GM18520 (cell line): ENCODE data around the gene C19orf12.

ENCODE experiments used
- ATAC-seq: cut with Tn5 transposase; IDR thresholded peaks from one replicate; pipeline ENCODE4 v1.9.1; 2021; ENCODE audit not compliant: unreplicated experiment

C19orf12 gene

DNA sequence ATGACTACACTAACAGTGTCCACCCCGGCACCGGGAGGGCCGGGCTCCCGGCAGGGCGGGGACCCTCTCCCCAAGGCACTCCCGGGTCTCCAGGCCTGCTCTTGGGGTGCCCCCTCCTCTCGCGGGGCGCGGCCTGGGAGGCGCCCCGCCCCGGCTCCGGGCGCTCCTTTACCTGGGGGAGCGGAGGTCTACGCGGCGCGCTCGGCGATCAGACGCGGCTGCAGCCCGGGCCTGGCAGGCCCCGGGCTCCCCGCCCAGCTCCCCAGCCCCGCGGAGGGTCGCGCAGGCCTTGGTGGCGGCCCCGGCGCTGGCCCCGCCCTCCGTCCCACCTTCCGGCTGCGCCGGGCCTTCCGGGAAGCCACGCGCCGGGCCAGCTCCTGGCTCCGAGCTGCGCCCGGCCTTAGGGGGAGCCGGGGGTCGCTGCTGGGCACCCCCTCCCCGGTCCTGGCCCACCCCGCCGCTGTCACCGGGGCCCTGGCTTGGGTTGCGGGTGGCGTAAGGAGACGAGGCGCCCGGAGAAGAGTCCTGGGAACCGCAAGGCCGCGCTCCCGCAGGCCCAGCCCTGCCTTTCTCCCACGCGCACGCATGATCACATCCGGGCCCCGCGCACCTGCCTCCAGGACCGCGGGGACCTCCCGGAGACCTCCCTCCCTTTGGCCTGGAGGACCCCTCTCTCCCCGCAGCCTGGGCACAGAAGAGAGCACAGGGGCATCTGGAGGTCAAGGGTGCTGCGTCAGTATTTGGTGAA is at the start of gene C19orf12:
Gene C19orf12, minus strand, starts transcription at position 309 of the 748 bp plus-strand sequence. CDS start 6,848 bp downstream, outside the sequence.
- peak; percentile 57 for ATAC-seq

DNA sequence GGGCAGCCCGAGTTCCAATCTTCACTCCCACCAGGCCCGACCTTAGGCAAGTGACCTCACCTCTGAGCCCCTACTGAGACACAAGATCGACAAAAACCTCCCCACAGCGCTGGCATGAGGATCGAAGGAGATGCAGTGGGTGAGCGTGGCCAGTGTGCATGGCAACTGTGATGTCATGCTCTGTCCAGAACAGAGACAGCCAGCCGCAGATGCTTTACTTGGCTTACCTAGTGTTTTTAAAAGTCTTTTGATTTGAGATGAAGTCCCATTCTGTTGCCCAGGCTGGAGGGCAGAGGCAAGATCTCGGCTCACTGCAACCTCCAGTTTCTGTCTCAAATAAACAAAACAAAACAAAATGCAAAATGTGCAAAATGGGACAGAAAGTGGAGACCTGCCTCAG is 49.3 kb upstream of the C19orf12 start:
- ATAC-seq: no peak

DNA sequence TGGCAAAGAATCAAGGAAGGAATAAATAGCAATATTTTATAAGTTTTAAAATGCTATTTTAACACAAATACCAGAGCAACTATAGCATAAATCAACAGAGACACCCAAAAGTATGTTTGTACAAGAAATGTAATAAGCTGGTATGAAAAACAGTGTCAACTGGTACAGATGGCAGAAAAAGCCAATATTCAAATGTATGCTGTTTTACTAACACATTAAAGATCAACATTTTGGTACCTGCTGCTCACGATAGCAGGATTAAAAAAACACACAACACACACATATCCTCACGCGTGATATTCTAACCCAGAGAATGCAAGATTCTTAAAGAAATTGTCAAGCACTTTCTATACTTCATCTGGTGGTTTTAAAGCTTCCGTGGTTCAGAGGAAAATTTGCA is 48.1 kb upstream of the C19orf12 start:
- no peak for ATAC-seq

DNA sequence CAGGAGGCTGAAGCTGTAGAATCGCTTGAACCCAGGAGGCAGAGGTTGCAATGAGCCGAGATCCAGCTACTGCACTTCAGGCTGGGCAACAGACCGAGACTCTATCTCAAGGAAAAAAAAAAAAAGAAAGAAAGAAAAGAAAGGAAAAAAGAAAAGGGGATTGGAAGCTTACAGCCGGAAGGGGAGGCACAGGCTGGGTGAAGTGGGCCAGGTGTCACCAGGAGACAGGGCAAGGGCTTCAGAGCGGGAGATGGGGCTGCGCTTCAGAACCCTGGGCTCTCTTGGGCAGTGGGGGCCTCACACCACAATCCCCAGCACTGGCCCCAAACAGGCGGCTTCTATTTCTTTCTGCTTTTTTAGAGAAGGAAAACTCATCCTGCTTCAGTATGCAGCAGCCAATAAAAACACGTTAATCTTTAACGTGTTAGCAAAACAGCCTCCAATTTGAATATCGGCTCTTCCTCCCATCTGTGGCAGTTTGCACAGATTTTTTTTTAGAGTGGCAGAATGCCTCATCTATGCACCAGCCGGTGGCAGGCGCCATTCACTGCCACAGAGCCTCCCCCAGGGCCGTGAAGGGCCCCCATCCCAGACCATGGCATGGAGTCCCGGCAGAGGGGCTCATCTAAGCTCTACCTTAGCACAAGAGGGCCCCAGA is 46.6 kb upstream of the C19orf12 start:
- ATAC-seq: no peak

DNA sequence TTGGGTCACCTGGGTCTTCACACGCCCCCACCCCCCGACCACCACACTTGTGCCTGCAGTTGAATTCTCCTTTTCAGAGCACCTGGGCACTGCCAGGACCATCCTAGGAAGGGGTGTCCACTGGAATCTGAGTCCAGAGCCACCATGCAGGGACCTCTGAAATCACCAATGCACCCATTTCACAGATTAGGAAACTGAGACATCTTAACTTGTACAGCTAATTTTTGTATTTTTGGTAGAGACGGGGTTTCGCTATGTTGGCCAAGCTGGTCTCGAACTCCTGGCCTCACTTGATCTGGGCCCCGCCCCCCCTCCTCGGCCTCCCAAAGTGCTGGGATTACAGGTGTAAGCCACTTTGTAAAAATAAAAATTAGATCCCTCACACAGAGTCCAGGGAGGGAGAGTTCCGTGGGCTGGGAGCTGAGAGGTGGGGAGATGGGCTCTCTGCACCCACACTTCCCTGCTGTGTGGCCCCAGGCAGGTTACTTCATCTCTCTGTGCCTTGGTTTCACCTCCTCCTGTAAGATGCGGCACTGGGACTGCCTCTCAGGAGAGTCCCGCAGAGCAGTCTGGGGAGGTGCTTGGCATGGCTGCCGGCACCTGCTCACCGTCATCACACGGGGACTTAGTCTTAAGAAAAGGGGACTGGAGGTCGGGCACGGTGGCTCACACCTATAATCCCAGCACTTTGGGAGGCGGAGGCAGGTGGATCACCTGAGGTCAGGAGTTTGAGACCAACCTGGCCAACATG is 45.9 kb upstream of the C19orf12 start:
- ATAC-seq: no peak

DNA sequence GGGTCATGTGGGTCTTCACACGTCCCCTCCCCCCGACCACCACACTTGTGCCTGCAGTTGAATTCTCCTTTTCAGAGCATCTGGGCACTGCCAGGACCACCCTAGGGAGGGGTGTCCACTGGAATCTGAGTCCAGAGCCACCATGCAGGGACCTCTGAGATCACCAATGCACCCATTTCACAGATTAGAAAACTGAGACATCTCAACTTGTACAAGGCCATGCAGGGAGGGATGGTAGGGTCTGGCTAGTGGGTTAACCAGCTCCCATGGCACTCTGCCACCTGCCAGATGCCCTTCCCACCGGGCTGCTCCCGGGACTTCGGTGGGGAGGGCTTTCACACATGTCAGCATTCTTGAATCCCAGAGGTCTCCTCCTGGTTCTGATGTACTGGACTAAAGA is 44.3 kb upstream of the C19orf12 start:
- ATAC-seq: no peak

DNA sequence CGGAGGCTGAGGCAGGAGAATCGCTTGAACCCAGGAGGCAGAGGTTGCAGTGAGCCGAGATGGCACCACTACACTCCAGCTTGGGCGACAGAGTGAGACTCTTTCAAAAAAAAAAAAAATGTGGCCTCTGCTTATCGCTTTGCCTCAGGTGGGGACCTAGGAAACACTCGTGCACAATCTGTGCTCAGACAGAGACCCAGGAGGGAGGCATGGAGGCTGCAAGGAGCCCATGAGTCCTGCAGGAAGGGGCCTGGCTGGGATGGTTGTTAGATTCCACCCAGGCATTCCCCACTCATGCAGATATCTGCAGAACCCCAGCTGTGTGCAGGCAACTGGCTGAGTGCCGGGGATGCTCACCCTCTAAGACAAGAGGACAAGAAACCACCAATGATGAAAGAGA is 43.8 kb upstream of the C19orf12 start:
- ATAC-seq: no peak

DNA sequence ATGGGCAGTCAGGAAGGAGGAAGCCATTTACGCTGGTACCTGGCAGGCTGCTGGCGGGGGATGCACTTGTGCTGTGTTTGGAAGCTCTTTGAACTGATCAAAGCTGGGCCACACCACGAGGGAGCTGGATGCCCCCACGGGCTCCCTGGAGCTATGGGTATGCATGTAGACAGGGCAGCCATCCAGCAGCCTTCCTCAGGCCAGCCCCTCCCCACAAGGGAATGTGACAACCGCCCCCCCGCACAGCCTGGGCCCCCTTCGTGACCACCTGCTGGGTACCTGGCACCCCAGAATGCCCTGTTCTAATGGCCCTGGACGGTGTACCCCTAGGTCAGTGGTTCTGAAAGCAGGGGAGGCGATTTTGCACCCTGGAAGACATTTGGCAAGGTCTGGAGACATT is 42.5 kb upstream of the C19orf12 start:
- no peak for ATAC-seq

DNA sequence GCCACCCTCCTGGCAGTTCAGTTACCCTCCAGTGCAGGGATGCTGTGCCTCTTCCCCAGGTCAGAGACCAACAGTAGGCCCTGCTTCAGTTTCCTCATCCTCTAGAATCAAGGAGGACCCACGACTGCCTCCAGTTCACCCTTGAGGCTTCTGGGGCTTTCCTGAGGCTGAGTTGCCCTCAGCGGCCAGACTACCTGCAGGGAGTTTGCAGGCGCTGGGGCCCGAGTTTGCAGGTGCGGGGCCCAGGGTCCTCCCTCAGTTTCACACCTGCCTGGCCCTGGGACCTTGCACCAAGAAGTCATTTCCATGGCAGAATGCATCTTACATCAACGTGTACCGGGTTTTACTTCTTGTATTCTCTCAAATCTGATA is 38.9 kb upstream of the C19orf12 start:
- no peak for ATAC-seq

DNA sequence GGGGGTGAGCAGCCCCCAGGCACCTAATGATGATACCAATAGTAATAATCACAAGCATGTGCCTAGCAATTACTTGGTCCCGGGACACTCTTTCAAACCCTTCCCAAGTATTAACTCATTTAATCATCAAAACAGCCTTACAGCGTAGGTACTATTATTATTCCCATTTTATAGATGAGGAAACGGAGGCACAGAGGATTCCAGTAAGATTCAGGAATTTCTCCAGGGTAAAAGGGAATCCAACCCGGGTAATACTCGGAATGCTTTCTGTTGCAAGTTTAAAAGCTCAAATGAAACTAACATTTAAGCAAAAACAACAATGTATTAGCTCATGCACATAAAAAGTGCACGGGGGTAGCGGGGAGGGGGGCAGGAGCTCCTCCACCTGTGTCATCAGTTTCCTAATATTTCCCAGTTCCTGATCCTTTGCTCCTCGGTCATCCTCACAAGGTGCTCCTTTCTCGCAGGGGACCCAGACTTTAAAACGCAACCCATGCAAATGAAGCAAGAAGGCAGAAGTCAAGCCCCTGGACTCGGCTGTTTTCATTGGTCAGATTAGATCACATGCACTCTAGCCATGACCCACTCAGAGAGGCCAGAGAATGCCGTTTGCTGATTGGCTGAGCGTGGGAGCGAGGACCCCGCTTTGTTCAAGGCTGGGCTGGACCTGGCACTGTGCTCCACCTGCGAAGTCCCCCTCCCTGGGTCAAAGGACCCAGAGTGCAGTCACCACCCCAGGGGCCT is 38.3 kb upstream of the C19orf12 start:
- no peak for ATAC-seq

DNA sequence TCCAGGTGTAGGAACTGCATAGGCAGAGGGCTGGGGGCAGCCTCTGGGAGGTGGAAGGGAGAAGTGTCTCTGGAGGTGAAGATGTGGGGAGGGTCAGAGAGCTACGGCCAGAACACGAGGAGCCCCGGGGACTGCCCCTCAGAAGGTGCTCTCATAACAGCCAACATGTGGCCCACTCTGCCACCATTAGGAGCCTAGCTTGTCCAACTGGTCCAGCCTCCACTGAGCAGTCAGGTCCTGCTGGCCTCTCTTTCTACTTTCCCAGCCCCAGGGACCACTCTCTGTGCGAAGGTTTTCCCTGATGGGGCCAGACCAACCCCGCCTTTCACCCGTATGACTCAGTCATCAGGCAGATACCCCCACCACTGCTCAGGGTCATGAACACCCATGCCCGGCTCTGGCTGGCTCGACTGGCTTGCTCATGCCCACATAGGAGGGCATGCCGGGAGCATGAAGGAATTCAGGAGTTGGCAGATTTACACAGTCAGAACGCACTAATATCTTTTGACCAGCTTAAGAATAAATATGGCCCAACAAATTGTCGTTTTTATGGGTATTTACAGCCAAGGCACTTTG is 37.5 kb upstream of the C19orf12 start:
- no peak for ATAC-seq

DNA sequence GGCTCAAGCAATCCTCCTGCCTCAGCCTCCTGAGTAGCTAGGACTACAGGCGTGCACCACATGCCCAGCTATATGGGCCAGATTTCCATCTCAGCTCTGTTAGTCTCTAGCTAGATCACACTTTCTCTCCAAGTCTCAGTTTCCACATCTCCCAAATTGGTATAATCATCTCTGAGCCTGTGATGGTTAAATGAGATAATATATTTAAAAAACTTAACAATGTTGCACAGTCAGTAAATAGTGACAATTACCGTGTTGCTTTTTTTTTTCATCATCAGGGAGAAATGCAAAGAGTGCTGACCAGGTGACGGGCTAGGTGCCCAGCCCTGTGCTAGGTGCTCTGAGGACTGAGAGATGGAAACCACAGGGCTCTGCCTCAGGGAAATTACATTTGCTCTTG is 36.9 kb upstream of the C19orf12 start:
- no peak for ATAC-seq

DNA sequence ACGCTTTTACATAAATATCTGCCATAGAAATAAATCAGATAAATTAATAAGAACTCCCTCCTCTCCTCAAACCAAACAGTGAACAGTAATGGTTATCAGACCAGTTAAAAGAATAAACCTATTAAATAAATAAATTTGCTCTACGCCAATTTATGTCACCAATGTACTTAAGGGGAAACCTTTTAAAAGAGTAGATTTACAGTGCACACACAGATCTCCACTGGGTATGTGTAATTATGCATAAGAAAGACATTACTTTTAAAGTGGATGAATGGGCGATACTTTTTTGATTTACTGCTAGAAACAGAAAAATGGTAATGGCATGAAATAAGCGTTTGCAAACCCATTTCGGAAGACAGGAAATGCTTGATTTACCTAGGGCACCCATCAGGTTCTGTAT is 34.9 kb upstream of the C19orf12 start:
- ATAC-seq: no peak

DNA sequence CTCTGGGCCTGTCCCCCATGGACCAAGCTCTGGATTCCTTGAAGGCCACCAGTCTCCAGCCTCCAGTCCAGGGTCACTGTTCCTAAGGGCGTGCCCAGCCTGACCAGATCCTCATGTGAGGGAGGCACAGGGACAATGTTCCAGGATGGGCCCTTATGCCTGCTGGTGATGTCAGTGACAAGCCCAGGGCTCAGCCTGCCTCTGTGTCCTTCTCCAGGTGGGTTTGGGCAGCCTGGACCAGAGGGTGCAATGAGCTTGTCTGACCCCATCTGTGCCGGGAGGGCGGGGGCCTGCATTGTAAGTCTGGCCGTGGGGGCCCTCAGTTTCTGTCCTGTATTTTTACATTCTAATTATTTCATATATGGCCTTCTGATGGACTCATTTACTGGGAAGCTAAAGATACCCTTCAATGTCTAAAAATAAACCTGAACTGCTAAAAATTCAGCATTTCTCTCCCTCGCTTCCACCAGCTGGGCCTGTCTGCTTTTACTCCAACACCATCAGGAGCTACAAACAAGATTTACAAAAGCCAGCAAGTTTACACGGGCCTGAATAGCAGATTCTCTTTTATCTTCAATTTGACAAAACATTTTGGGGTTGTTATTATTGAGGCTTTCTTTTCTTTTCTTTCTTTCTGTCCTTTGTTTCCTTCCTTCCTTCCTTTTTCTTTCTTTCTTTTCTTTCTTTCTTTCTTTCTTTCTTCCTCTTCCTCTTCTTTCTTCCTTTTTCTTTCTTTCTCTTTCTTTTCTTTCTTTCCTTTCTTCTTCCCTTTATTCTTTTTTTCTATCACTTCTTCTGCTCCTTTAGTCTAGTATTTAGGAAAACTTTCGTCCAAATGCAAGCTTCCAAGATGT is 34.2 kb upstream of the C19orf12 start:
- ATAC-seq: no peak

DNA sequence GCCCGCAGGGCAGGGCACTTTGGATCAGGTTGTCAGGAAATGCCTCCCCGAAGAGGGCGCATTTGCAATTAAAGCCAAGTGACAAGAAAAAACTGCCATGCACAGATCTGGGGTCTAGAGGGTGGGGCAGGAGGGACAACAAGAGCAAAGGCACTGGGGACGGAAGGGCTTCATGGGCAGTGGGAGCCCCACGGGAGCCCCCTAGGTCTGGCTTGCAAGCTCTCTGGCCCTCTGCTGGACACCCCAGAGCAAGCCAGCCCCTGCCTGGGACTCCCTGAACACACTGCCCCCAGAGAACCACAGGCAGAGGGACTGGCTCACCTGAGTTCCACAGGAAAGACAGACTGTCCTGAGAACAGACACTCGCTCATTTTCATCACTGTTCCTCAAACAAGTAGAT is 30.2 kb upstream of the C19orf12 start:
- no peak for ATAC-seq

DNA sequence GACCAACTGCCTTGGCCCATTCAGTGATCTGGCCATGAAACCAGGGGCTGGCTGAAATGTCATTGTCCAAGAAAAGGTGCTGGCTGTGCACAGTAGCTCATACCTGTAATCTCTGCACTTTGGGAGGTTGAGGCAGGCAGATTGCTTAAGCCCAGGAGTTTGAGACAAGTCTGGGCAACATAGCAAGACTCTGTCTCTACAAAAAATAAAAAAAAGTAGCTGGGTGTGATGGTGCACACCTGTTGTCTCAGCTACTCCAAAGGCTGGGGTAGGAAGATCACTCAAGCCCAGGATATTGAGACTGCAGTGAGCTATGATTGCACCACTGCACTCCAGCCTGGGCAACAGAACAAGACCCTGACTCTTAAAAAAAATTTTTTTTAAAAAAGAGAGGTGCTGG is 28.6 kb upstream of the C19orf12 start:
- ATAC-seq: no peak

DNA sequence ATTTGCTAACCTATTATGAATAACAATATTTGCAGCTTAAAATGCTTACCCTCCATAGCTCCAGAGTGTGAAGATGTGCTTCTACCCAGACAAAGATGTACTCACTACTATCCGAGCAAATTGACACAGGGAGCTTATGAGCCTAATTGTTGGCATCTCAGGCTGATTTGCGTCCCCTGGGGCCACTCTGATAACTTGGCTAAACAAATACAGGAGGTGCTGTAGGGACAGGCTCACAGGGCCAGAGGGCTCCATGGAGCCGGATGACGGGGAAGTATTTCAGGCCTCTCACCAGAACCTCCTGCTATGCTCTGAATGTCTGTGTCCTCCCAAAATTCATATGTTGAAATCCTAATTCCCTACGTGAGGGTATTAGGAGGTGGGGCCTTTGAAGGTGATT is 26.7 kb upstream of the C19orf12 start:
- no peak for ATAC-seq

DNA sequence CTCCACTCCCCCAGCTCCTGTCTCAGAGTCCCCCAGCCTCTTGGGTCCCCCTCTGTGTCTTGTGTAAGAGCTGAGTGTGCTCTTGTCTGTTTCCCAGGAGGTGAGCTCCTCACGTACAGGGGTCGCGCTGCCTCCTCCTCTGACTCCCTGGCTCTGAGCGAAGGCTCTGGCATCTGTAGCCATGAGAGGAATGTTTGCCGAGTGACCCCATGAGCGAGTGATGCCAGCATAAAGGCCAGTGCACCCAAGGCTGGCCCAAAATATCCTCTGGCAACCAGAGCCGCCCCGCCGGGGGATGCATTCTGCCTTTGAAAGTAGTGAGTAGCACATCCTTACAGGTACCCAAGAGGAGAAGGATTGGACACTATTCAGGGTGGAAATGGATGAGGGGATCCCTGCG is 26.2 kb upstream of the C19orf12 start:
- ATAC-seq: no peak

DNA sequence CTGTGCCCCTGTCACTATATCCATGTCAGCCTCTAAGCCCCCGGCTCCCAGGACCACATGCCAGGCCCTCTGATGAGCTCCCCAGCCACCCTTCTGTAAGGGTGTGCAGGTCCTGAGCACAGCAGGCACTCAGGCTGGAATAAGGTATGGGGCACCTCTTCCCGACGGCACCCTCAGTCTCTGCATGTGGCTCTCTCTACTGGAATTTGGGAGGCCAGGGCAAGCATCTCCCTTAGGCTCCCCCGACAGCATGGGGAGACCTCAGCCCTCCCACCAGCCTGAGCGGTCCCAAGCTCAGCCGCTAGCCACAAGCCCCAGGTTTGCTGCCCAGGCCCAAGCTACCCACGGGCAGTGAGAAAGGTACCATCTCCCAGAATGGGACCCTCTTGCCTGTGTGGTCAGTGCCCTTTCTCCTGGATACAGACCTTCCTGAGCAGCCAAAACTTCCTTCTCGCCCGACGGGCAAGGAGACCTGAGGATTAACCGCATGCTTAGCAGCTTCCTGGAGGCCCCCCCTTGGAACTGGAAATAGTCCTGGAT is 22.5 kb upstream of the C19orf12 start:
- no peak for ATAC-seq

DNA sequence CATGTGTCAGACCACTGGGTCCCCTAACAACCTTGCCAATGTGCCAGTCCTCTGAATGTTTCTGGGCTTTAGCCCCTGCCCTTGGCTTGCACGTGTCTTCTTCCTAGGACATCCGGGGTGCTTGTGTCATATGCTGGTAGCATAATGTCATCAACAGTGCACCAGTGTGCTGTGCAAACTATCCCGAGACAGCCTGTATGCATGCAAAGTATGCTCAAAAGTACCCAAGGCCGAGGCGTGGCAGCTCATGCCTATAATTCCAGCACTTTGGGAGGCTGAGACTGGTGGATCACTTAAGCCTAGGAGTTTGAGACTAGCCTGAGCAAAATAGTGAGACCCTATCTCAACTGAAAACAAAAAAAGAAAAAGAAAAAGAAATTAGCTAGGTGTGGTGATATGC is 20.8 kb upstream of the C19orf12 start:
- no peak for ATAC-seq
